ENCODE results near the gene GSE1. TPM values are rescaled to one million over a fixed set of nuclear protein-coding genes. Genes with fewer than 3 reads are reported as not detected.

GSE1 gene
- total and polyA plus RNA-seq, 9 of the 15 experiments (the other 6 are each of a cell fraction or from before 2014, with no cell fraction given): 12.2 to 244 (median 57.9) TPM

GRCh38 chr16:85570213-85570734 is 42.8 kb upstream of the GSE1 start (continued):
- TF ChIP-seq KLF1 (tag; IDR thresholded peaks at IDR 0.05): no peak
- no peak for TF ChIP-seq ATF3 (IDR thresholded peaks at IDR 0.05)
- TF ChIP-seq ATF3 (CRISPR knock-in tag; conservative IDR thresholded peaks at IDR 0.05): no peak
- no peak for TF ChIP-seq PHF8 (IDR thresholded peaks at IDR 0.05; ENCODE audit: borderline replicate concordance, low read length)
- TF ChIP-seq SETDB1 (IDR thresholded peaks at IDR 0.05; ENCODE audit: low read length): no peak
- no peak; the same call in 1 of the 2 replicates for TF ChIP-seq HNRNPUL1 (IDR thresholded peaks at IDR 0.05; ENCODE audit: low read length)
- no peak for TF ChIP-seq THRAP3 (IDR thresholded peaks at IDR 0.05; ENCODE audit: borderline replicate concordance)
- TF ChIP-seq, protein P1, sequence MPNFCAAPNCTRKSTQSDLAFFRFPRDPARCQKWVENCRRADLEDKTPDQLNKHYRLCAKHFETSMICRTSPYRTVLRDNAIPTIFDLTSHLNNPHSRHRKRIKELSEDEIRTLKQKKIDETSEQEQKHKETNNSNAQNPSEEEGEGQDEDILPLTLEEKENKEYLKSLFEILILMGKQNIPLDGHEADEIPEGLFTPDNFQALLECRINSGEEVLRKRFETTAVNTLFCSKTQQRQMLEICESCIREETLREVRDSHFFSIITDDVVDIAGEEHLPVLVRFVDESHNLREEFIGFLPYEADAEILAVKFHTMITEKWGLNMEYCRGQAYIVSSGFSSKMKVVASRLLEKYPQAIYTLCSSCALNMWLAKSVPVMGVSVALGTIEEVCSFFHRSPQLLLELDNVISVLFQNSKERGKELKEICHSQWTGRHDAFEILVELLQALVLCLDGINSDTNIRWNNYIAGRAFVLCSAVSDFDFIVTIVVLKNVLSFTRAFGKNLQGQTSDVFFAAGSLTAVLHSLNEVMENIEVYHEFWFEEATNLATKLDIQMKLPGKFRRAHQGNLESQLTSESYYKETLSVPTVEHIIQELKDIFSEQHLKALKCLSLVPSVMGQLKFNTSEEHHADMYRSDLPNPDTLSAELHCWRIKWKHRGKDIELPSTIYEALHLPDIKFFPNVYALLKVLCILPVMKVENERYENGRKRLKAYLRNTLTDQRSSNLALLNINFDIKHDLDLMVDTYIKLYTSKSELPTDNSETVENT (CRISPR knock-in tag; IDR thresholded peaks at IDR 0.05): 0 out of 2 replicates have a peak, but pooled peaks have one; percentile 14
- TF ChIP-seq GABPA (tag; conservative IDR thresholded peaks at IDR 0.05; ENCODE audit: low read depth): no peak
- TF ChIP-seq RBFOX2 (IDR thresholded peaks at IDR 0.05; ENCODE audit: low read depth, low read length): peak; percentile 68
- no peak for TF ChIP-seq GATAD2A (IDR thresholded peaks at IDR 0.05)
- TF ChIP-seq RBM39 (optimal IDR thresholded peaks at IDR 0.05; ENCODE audit: low read depth, low read length): no peak
- no peak for TF ChIP-seq RREB1 (CRISPR knock-in tag; IDR thresholded peaks at IDR 0.05)
- no peak for TF ChIP-seq TRIM28 (IDR thresholded peaks at IDR 0.05)
- TF ChIP-seq NKRF (IDR thresholded peaks at IDR 0.05; ENCODE audit: borderline replicate concordance): 0 out of 2 replicates have a peak, but pooled peaks have one; percentile 3
- TF ChIP-seq, protein P2, sequence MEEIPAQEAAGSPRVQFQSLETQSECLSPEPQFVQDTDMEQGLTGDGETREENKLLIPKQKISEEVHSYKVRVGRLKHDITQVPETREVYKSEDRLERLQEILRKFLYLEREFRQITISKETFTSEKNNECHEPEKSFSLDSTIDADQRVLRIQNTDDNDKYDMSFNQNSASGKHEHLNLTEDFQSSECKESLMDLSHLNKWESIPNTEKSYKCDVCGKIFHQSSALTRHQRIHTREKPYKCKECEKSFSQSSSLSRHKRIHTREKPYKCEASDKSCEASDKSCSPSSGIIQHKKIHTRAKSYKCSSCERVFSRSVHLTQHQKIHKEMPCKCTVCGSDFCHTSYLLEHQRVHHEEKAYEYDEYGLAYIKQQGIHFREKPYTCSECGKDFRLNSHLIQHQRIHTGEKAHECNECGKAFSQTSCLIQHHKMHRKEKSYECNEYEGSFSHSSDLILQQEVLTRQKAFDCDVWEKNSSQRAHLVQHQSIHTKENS (CRISPR knock-in tag; IDR thresholded peaks at IDR 0.05): no peak
